HepG2 (cell line): Measurements from ENCODE around the gene NKX1-2. TPM values are rescaled to one million over a fixed set of nuclear protein-coding genes. Genes with fewer than 3 reads are reported as not detected.

Source experiments
- ATAC-seq: fragments of 200-7000 bp; cut with Tn5 transposase; 3 replicates; pipeline ENCODE4 v1.9.1; 2020; ENCODE audit warnings: mild to moderate bottlenecking, moderate library complexity
- BruUV-seq: library from RNA; stranded (reverse); fragments of 400-500 nt; replicated peaks from 2 replicates; lab custom pipeline; 2021; lab: Mats Ljungman, UMichigan
- CTCF ChIA-PET: fragments of 300-600 bp; formaldehyde crosslinking; extraction: SDS; loops from one replicate; lab custom pipeline; 2021; ENCODE audit warnings: low total read pairs, inconsistent platforms, low intra/inter-chr PET ratio; lab: Yijun Ruan, JAX
- POLR2A ChIA-PET: fragments of 350-600 bp; sonication (Branson Sonifier 250); formaldehyde crosslinking; loops from one replicate; lab custom pipeline; 2020; ENCODE audit warnings: antibody characterized with exemption, inconsistent platforms; lab: Yijun Ruan, JAX
- DNase-seq: peaks from one replicate; pipeline ENCODE4 v3.0.0-alpha.2; 2015; ENCODE audit warnings: low spot score
- FAIRE-seq: peaks from 3 replicates; lab custom pipeline; 2011; peaks lifted over from hg19 to GRCh38; lab: Jason Lieb, UNC
- H2AFZ ChIP-seq: one replicate; pipeline ENCODE4 v1.6.1; 2011; ENCODE audit warnings: low read length, inconsistent platforms
- H3K27ac ChIP-seq: fragments of 300-600 bp; 3 replicates; pipeline ENCODE4 v1.8.0; 2011; ENCODE audit warnings: mixed run types, mild to moderate bottlenecking, mixed read lengths, low read length, inconsistent platforms; ENCODE audit not compliant: insufficient read depth; ENCODE audit errors: extremely low read length
- H3K27me3 ChIP-seq, 2 experiments: fragments of 200-600 bp in 1 of 2; 2 replicates in 1 of 2; 3 replicates in 1 of 2; pipeline versions ENCODE4 v1.6.0 to v1.8.0; 2011; ENCODE audit warnings: low read length in 2 of 2, mild to moderate bottlenecking in 2 of 2, moderate library complexity in 2 of 2, inconsistent platforms in 1 of 2; ENCODE audit not compliant: insufficient read depth in 2 of 2, control insufficient read depth in 1 of 2
- H3K36me3 ChIP-seq, 2 experiments: fragments of 200-600 bp in 1 of 2; replicated peaks in 1 of 2; 2 replicates in 1 of 2; 3 replicates in 1 of 2; pipeline versions ENCODE4 v1.5.1 to v1.8.0; 2011; ENCODE audit warnings: low read length in 2 of 2, inconsistent platforms in 1 of 2; ENCODE audit not compliant: insufficient read depth in 2 of 2, control insufficient read depth in 1 of 2
- H3K4me1 ChIP-seq: 2 replicates; pipeline ENCODE4 v1.5.1; 2012; ENCODE audit warnings: low read length, inconsistent platforms; ENCODE audit not compliant: insufficient read depth
- H3K4me2 ChIP-seq: 2 replicates; pipeline ENCODE4 v1.6.0; 2011; ENCODE audit warnings: low read depth, low read length, inconsistent platforms
- H3K4me3 ChIP-seq, 3 experiments: fragments of 200-600 bp in 1 of 3; sonication (generic), shearing (Covaris generic) in 1 of 3; replicated peaks in 1 of 3; 2 replicates each; pipeline ENCODE4 v1.5.1; 2011 to 2016; ENCODE audit warnings: low read length in 3 of 3, inconsistent platforms in 2 of 3, low read depth in 2 of 3, mild to moderate bottlenecking in 2 of 3, control low read depth in 1 of 3, mixed read lengths in 1 of 3; ENCODE audit not compliant: insufficient read depth in 1 of 3
- H3K79me2 ChIP-seq: one replicate; pipeline ENCODE4 v1.6.1; 2011; ENCODE audit warnings: low read length, inconsistent platforms; ENCODE audit not compliant: insufficient read depth
- H3K9ac ChIP-seq: 2 replicates; pipeline ENCODE4 v1.6.0; 2011; ENCODE audit warnings: mild to moderate bottlenecking, low read depth, low read length, inconsistent platforms; ENCODE audit not compliant: insufficient read depth
- H3K9me3 ChIP-seq: 2 replicates; pipeline ENCODE4 v1.5.1; 2012; ENCODE audit warnings: mild to moderate bottlenecking, low read length
- H4K20me1 ChIP-seq: 2 replicates; pipeline ENCODE4 v1.6.0; 2011; ENCODE audit warnings: inconsistent platforms, mild to moderate bottlenecking, low read length, moderate library complexity; ENCODE audit not compliant: insufficient read depth
- ADNP ChIP-seq: sonication (generic); formaldehyde crosslinking; IDR thresholded peaks from 2 replicates; pipeline ENCODE4 v1.4.0; 2020; ENCODE audit warnings: missing genetic modification reagents
- CHD2 ChIP-seq: IDR thresholded peaks from 2 replicates; pipeline ENCODE4 v1.6.1; 2011; ENCODE audit warnings: low read depth, low read length, improper control_type of control experiment
- CTCF ChIP-seq: sonication (generic); formaldehyde crosslinking; IDR thresholded peaks from 2 replicates; pipeline ENCODE4 v1.5.0; 2020; ENCODE audit warnings: mild to moderate bottlenecking, missing genetic modification reagents, moderate library complexity
- FOXJ3 ChIP-seq: sonication (generic); formaldehyde crosslinking; IDR thresholded peaks from 2 replicates; pipeline ENCODE4 v1.4.0; 2020; ENCODE audit warnings: missing genetic modification reagents, mild to moderate bottlenecking, borderline replicate concordance
- PATZ1 ChIP-seq: sonication (generic); formaldehyde crosslinking; IDR thresholded peaks from 2 replicates; pipeline ENCODE4 v1.4.0; 2020; ENCODE audit warnings: missing genetic modification reagents
- ZBTB43 ChIP-seq: sonication (generic); formaldehyde crosslinking; conservative IDR thresholded peaks from 2 replicates; pipeline ENCODE4 v1.4.0; 2020; ENCODE audit warnings: missing genetic modification reagents
- ZFP91 ChIP-seq: sonication (generic); formaldehyde crosslinking; IDR thresholded peaks from 2 replicates; pipeline ENCODE4 v1.9.0; 2022; ENCODE audit warnings: missing genetic modification reagents, mild to moderate bottlenecking, borderline replicate concordance
- ZNF354B ChIP-seq: sonication (generic); formaldehyde crosslinking; IDR thresholded peaks from 2 replicates; pipeline ENCODE4 v1.8.0; 2022; ENCODE audit warnings: mild to moderate bottlenecking, missing genetic modification reagents
- ZNF431 ChIP-seq: sonication (generic); formaldehyde crosslinking; IDR thresholded peaks from 2 replicates; pipeline ENCODE4 v1.9.0; 2022; ENCODE audit warnings: missing genetic modification reagents, low read depth, mild to moderate bottlenecking, borderline replicate concordance
- ZNF644 ChIP-seq: IDR thresholded peaks from 2 replicates; pipeline ENCODE4 v1.6.1; 2016; ENCODE audit warnings: low read depth
- ZNF709 ChIP-seq: sonication (generic); formaldehyde crosslinking; IDR thresholded peaks from 2 replicates; pipeline ENCODE4 v1.5.0; 2020; ENCODE audit warnings: mild to moderate bottlenecking, missing genetic modification reagents
- ZSCAN25 ChIP-seq: sonication (generic); formaldehyde crosslinking; IDR thresholded peaks from 2 replicates; pipeline ENCODE4 v1.8.0; 2022; ENCODE audit warnings: mild to moderate bottlenecking, missing genetic modification reagents
- WGBS: methylation state at CpG from one replicate; pipeline ENCODE4 v1.1.6; 2017; ENCODE audit warnings: low lambda C conversion rate; 5-methylcytosine and 5-hydroxymethylcytosine counted together
- in situ Hi-C: cut with HindIII; loops from 2 replicates; pipeline ENCODE4 v1.10.0; 2017; ENCODE audit warnings: low pct_unique_long_range_greater_than_20kb; ENCODE audit not compliant: extremely low pct_ligation_motif_present
- intact Hi-C: fragments of 100-400 bp; cut with micrococcal nuclease; formaldehyde crosslinking; loops from one replicate; pipeline ENCODE4 v1.10.0; 2022; ENCODE audit not compliant: unreplicated experiment
- polyA plus RNA-seq, 8 experiments: library from polyadenylated mRNA; depleted of rRNA in 3 of 8; stranded (reverse) in 7 of 8; unstranded in 1 of 8; fragments of >200 nt; fragmentation: Illumina TruSeq in 4 of 8; extraction: Trizol in 4 of 8; gene quantifications; 2 replicates each; pipeline versions ENCODE4 v1.2.1 to v1.2.3, GENCODE V29; 2011 to 2016; ENCODE audit warnings: low read depth in 4 of 8, missing spikeins in 1 of 8, mixed read lengths in 1 of 8; ENCODE audit not compliant: insufficient read depth in 1 of 8
- total RNA-seq, 5 experiments: library from RNA; depleted of rRNA; stranded (reverse); fragments of >200 nt; fragmentation: Illumina TruSeq; extraction: Trizol; gene quantifications; 2 replicates each; pipeline ENCODE4 v1.2.3, GENCODE V29; 2016; ENCODE audit warnings: low read depth in 1 of 5

The NKX1-2 gene
- total and polyA plus RNA-seq, 2 of the 13 experiments (the other 11 are each of a cell fraction or from before 2014, with no cell fraction given): not detected

- FAIRE-seq: no peak
- in situ Hi-C loops: no loop called here
- intact Hi-C loops: no loop called here
Observed at GRCh38 chr10:124407456-124407855, 42.4 kb downstream of the NKX1-2 start.

GRCh38 chr10:124403548-124403947 is 46.3 kb downstream of the NKX1-2 start:
- Histone ChIP-seq H4K20me1 (no peaks in the 10 kb centered on the region), H3K4me3 (no peak overlapping the region), H3K9me3 (no peaks in the 10 kb centered on the region), H3K9ac (no peak overlapping the region), H3K79me2 (no peaks in the 10 kb centered on the region), H3K27ac (no peak overlapping the region), H2AFZ (no peak overlapping the region), H3K27me3 (no peaks in the 10 kb centered on the region), H3K4me2 (no peak overlapping the region), H3K36me3 (peaks cover 11 to 64% of the 10 kb centered on the region in 2 experiments), H3K4me1 (no peaks in the 10 kb centered on the region)
- ChIA-PET POLR2A (interaction anchor here (2.6 kb wide), 1 partner anchor 16 kb away, joined by 12 read pairs; the partner anchor contains the start of gene OAT), CTCF (interaction anchor here (1.3 kb wide), 2 partner anchors 100 to 409 kb away, joined by 3 to 8 read pairs; no protein-coding TSS in a partner anchor)
- TSS peak; percentile 13 for BruUV-seq
- WGBS: 67% methylated on average over 8 of the region's 8 CpGs
- in situ Hi-C loops: no loop called here
- peak; percentile 82 for FAIRE-seq
- peak; percentile 78 for DNase-seq
- intact Hi-C loops: no loop called here
- ATAC-seq: peak; percentile 95
- TF ChIP-seq CTCF (CRISPR knock-in tag): peak; percentile 68
- no peak for TF ChIP-seq ZNF644 (CRISPR knock-in tag)
- no peak for TF ChIP-seq ZFP91 (CRISPR knock-in tag)
- TF ChIP-seq PATZ1: no peak
- no peak for TF ChIP-seq FOXJ3 (CRISPR knock-in tag)
- TF ChIP-seq ZNF709 (CRISPR knock-in tag): no peak
- TF ChIP-seq ZSCAN25 (CRISPR knock-in tag): no peak

More at GRCh38 chr10:124407456-124407855, 42.4 kb downstream of the NKX1-2 start:
- Histone ChIP-seq H3K79me2 (peaks cover 2% of the 10 kb centered on the region), H3K36me3 (peaks cover 10 to 66% of the 10 kb centered on the region in 2 experiments), H3K9me3 (no peaks in the 10 kb centered on the region), H4K20me1 (0 out of 2 replicates have a peak, but pooled peaks cover 6% of the 10 kb centered on the region), H3K4me3 (no peak overlapping the region), H3K27me3 (no peaks in the 10 kb centered on the region), H2AFZ (no peak overlapping the region), H3K27ac (no peak overlapping the region), H3K9ac (no peak overlapping the region), H3K4me2 (no peak overlapping the region), H3K4me1 (no peaks in the 10 kb centered on the region)
- 92% methylated on average over 2 of the region's 2 CpGs for WGBS
- TF ChIP-seq ZNF431 (CRISPR knock-in tag) (no peak), CHD2 (no peak), ZNF354B (CRISPR knock-in tag) (no peak), ADNP (CRISPR knock-in tag) (no peak), ZBTB43 (CRISPR knock-in tag) (no peak)
- CTCF ChIA-PET: no interaction called here
- ATAC-seq: no peak
- no peak for DNase-seq
- POLR2A ChIA-PET: no interaction called here
- BruUV-seq: TSS peak; percentile 19
